HCT116 (cell line): ENCODE results near the gene GUCA2B.

Experiments
- CEBPB ChIP-seq: IDR thresholded peaks from 2 replicates; pipeline ENCODE4 v1.6.1; 2012; ENCODE audit warnings: low read depth
- CTCF ChIP-seq, 3 experiments: fragments of 200-600 bp in 1 of 3; sonication (generic) in 1 of 3; IDR thresholded peaks in 2 of 3; conservative IDR thresholded peaks in 1 of 3; 2 replicates each; pipeline ENCODE4 v1.5.1; 2012 to 2017; ENCODE audit warnings: low read depth in 2 of 3, low read length in 2 of 3, antibody characterized with exemption in 1 of 3, borderline replicate concordance in 1 of 3, control low read depth in 1 of 3, mild to moderate bottlenecking in 1 of 3, mixed read lengths in 1 of 3, mixed run types in 1 of 3, moderate library complexity in 1 of 3; ENCODE audit not compliant: insufficient read depth in 1 of 3
- EGR1 ChIP-seq: IDR thresholded peaks from 2 replicates; pipeline ENCODE4 v1.6.1; 2012; ENCODE audit warnings: low read depth
- EZH2 ChIP-seq: fragments of 200-600 bp; sonication (generic); IDR thresholded peaks from 2 replicates; pipeline ENCODE4 v1.6.1; 2017; ENCODE audit warnings: antibody characterized with exemption, mixed run types

- TF ChIP-seq CTCF (IDR thresholded peaks at IDR 0.05 in 2 of 3, conservative IDR thresholded peaks at IDR 0.05 in 1 of 3; ENCODE audit: borderline replicate concordance in 1 of 3, insufficient read depth in 1 of 3, low read depth in 2 of 3, low read length in 2 of 3) (no peak), EZH2 (no peak), EGR1 (no peak), CEBPB (no peak)
Measured at GRCh38 chr1:42191319-42191718, 38.1 kb downstream of the GUCA2B start.
